Activated naive CD4-positive, alpha-beta T cell treated with anti-CD3 and anti-CD28 coated beads, Interleukin-2, amount 50 U/mL, for 24 hours (primary cell): ENCODE results near the gene IL20RB.

Experiments used
- H3K27ac Mint-ChIP-seq: one replicate; pipeline ENCODE4 v1.8.0; 2021; ENCODE audit warnings: mild to moderate bottlenecking, mixed read lengths
- H3K27me3 Mint-ChIP-seq: one replicate; pipeline ENCODE4 v1.8.0; 2021; ENCODE audit warnings: mixed read lengths
- H3K36me3 Mint-ChIP-seq: one replicate; pipeline ENCODE4 v1.8.0; 2021; ENCODE audit warnings: mixed read lengths
- H3K4me1 Mint-ChIP-seq: one replicate; pipeline ENCODE4 v1.8.0; 2021; ENCODE audit warnings: mixed read lengths
- H3K4me3 Mint-ChIP-seq: one replicate; pipeline ENCODE4 v1.8.0; 2021; ENCODE audit warnings: mild to moderate bottlenecking, mixed read lengths
- H3K9me3 Mint-ChIP-seq: one replicate; pipeline ENCODE4 v1.8.0; 2021; ENCODE audit warnings: mixed read lengths

IL20RB gene

GRCh38 chr3:137024348-137024747 lies 66.6 kb downstream of the IL20RB start:
- H3K36me3 Mint-ChIP-seq: no peaks in the 10 kb centered on the region
- H3K4me3 Mint-ChIP-seq: no peak overlapping the region
- peaks cover 3% of the 10 kb centered on the region for H3K27me3 Mint-ChIP-seq
- no peaks in the 10 kb centered on the region for H3K9me3 Mint-ChIP-seq
- no peaks in the 10 kb centered on the region for H3K4me1 Mint-ChIP-seq
- no peak overlapping the region for H3K27ac Mint-ChIP-seq

- Mint-ChIP-seq H3K36me3 (no peaks in the 10 kb centered on the region), H3K4me3 (no peak overlapping the region), H3K27ac (no peak overlapping the region), H3K27me3 (peaks cover 7% of the 10 kb centered on the region), H3K4me1 (peaks cover under 1% of the 10 kb centered on the region), H3K9me3 (no peaks in the 10 kb centered on the region)
Measured at GRCh38 chr3:137026701-137027100, 68.9 kb downstream of the IL20RB start.

- H3K27me3 Mint-ChIP-seq: peaks cover 16% of the 10 kb centered on the region
- H3K36me3 Mint-ChIP-seq: no peaks in the 10 kb centered on the region
- no peaks in the 10 kb centered on the region for H3K9me3 Mint-ChIP-seq
- H3K4me1 Mint-ChIP-seq: peaks cover 11% of the 10 kb centered on the region
- no peak overlapping the region for H3K27ac Mint-ChIP-seq
- H3K4me3 Mint-ChIP-seq: peak overlapping the region; percentile 73
Measured at GRCh38 chr3:137032465-137033120, 74.8 kb downstream of the IL20RB start.

GRCh38 chr3:137035631-137036030 lies 77.8 kb downstream of the IL20RB start:
- Mint-ChIP-seq H3K4me3 (no peak overlapping the region), H3K36me3 (no peaks in the 10 kb centered on the region), H3K4me1 (peaks cover 11% of the 10 kb centered on the region), H3K9me3 (no peaks in the 10 kb centered on the region), H3K27ac (no peak overlapping the region), H3K27me3 (peaks cover 12% of the 10 kb centered on the region)

GRCh38 chr3:137039570-137039969 lies 81.8 kb downstream of the IL20RB start:
- Mint-ChIP-seq H3K36me3 (no peaks in the 10 kb centered on the region), H3K4me1 (no peaks in the 10 kb centered on the region), H3K27ac (no peak overlapping the region), H3K4me3 (no peak overlapping the region), H3K27me3 (no peaks in the 10 kb centered on the region), H3K9me3 (no peaks in the 10 kb centered on the region)

GRCh38 chr3:137041251-137041650 lies 83.5 kb downstream of the IL20RB start:
- H3K27ac Mint-ChIP-seq: no peak overlapping the region
- no peaks in the 10 kb centered on the region for H3K36me3 Mint-ChIP-seq
- no peaks in the 10 kb centered on the region for H3K27me3 Mint-ChIP-seq
- H3K4me3 Mint-ChIP-seq: no peak overlapping the region
- H3K9me3 Mint-ChIP-seq: no peaks in the 10 kb centered on the region
- no peaks in the 10 kb centered on the region for H3K4me1 Mint-ChIP-seq

- Mint-ChIP-seq H3K27me3 (no peaks in the 10 kb centered on the region), H3K9me3 (no peaks in the 10 kb centered on the region), H3K36me3 (no peaks in the 10 kb centered on the region), H3K4me3 (no peak overlapping the region), H3K27ac (no peak overlapping the region), H3K4me1 (no peaks in the 10 kb centered on the region)
Measured at GRCh38 chr3:137041686-137042085, 83.9 kb downstream of the IL20RB start.

GRCh38 chr3:137046747-137047146 lies 89.0 kb downstream of the IL20RB start:
- no peaks in the 10 kb centered on the region for H3K36me3 Mint-ChIP-seq
- no peak overlapping the region for H3K4me3 Mint-ChIP-seq
- H3K27me3 Mint-ChIP-seq: no peaks in the 10 kb centered on the region
- no peaks in the 10 kb centered on the region for H3K9me3 Mint-ChIP-seq
- no peak overlapping the region for H3K27ac Mint-ChIP-seq
- H3K4me1 Mint-ChIP-seq: no peaks in the 10 kb centered on the region

GRCh38 chr3:137047240-137047639 lies 89.5 kb downstream of the IL20RB start:
- H3K4me1 Mint-ChIP-seq: no peaks in the 10 kb centered on the region
- no peaks in the 10 kb centered on the region for H3K9me3 Mint-ChIP-seq
- no peak overlapping the region for H3K27ac Mint-ChIP-seq
- no peak overlapping the region for H3K4me3 Mint-ChIP-seq
- H3K27me3 Mint-ChIP-seq: peaks cover under 1% of the 10 kb centered on the region
- H3K36me3 Mint-ChIP-seq: no peaks in the 10 kb centered on the region

GRCh38 chr3:137050281-137050680 lies 92.5 kb downstream of the IL20RB start:
- Mint-ChIP-seq H3K36me3 (no peaks in the 10 kb centered on the region), H3K4me1 (no peaks in the 10 kb centered on the region), H3K4me3 (no peak overlapping the region), H3K27ac (no peak overlapping the region), H3K9me3 (no peaks in the 10 kb centered on the region), H3K27me3 (peaks cover 1% of the 10 kb centered on the region)

- Mint-ChIP-seq H3K4me1 (no peaks in the 10 kb centered on the region), H3K4me3 (no peak overlapping the region), H3K36me3 (no peaks in the 10 kb centered on the region), H3K9me3 (no peaks in the 10 kb centered on the region), H3K27me3 (peaks cover 4% of the 10 kb centered on the region), H3K27ac (no peak overlapping the region)
Measured at GRCh38 chr3:137052298-137052697, 94.5 kb downstream of the IL20RB start.
